ENCODE data around the gene BBS12. TPM values are rescaled to one million over a fixed set of nuclear protein-coding genes. Genes with fewer than 3 reads are reported as not detected.

The BBS12 gene
- total RNA-seq, 2 donors from 2014 or later = 1.4 to 3.0 TPM

DNA sequence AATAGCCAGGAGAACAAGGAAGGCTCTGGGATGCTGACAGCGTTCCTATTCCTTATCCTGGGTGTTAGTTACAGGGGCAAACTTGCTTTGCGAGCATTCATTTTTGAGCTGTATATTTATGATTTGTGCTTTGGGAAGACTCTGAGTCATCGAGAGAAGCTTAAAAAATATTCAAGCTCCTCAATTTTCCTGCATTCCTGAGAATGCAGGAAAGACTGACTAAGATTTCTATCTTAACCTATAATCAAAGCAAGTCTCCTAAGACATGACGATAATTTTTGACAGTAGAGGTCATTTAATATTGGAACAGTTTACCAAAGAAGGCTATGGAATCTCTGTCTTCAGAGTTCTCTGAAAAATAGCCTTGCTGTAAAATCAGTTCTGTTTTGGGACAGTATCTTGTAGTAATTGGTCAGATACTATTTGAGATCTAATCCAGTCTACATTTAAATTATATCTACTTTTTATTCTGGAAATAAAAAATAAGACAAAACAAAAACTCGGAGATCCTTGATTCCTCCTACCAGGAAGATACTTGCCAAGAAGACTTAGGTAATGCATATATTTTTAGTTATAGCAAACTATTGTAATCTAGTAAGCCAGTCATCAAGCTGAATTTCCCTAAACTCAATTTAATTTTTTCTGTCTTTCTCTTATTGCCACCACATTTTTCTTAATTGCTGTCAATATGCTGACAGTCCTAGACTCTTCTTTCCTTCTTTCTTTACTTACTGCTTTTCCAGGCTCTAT lies 31.7 kb downstream of the BBS12 start:
- ATAC-seq (ENCODE audit: insufficient number of reproducible peaks, low FRiP score, low read depth) (no peak), DNase-seq (ENCODE audit: low spot score) (no peak)
- H3K36me3 ChIP-seq = no peaks in the 10 kb centered on the region
- peaks cover 13 to 14% of the 10 kb centered on the region in 2 donors for H3K4me1 ChIP-seq (ENCODE audit: control insufficient read depth in 1 of 2, low read depth in 2 of 2)
- H3K27ac ChIP-seq = peak overlapping the region; percentile 8 to 56
- no peaks in the 10 kb centered on the region for H3K9me3 ChIP-seq
- TF ChIP-seq, protein P1, sequence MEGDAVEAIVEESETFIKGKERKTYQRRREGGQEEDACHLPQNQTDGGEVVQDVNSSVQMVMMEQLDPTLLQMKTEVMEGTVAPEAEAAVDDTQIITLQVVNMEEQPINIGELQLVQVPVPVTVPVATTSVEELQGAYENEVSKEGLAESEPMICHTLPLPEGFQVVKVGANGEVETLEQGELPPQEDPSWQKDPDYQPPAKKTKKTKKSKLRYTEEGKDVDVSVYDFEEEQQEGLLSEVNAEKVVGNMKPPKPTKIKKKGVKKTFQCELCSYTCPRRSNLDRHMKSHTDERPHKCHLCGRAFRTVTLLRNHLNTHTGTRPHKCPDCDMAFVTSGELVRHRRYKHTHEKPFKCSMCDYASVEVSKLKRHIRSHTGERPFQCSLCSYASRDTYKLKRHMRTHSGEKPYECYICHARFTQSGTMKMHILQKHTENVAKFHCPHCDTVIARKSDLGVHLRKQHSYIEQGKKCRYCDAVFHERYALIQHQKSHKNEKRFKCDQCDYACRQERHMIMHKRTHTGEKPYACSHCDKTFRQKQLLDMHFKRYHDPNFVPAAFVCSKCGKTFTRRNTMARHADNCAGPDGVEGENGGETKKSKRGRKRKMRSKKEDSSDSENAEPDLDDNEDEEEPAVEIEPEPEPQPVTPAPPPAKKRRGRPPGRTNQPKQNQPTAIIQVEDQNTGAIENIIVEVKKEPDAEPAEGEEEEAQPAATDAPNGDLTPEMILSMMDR (IDR thresholded peaks at IDR 0.05) = no peak
- H3K27me3 ChIP-seq (replicated peaks; ENCODE audit: insufficient read depth) = no peaks in the 10 kb centered on the region
- H3K4me3 ChIP-seq = peak overlapping the region; percentile 26

- H3K36me3 ChIP-seq = no peaks in the 10 kb centered on the region
- peaks cover 13 to 14% of the 10 kb centered on the region in 2 donors for H3K4me1 ChIP-seq (ENCODE audit: control insufficient read depth in 1 of 2, low read depth in 2 of 2)
- no peaks in the 10 kb centered on the region for H3K27me3 ChIP-seq (replicated peaks; ENCODE audit: insufficient read depth)
- H3K9me3 ChIP-seq = no peaks in the 10 kb centered on the region
- DNase-seq (ENCODE audit: low spot score) = no peak
- no peak for ATAC-seq (ENCODE audit: insufficient number of reproducible peaks, low FRiP score, low read depth)
- TF ChIP-seq, protein P1 (IDR thresholded peaks at IDR 0.05) = no peak
- H3K27ac ChIP-seq = peak overlapping the region in 1 of 2 donors; percentile 56
- H3K4me3 ChIP-seq = no peak overlapping the region
Observed at GRCh38 chr4:122764821-122765215, 32.3 kb downstream of the BBS12 start.

- no peak overlapping the region for H3K4me3 ChIP-seq
- no peaks in the 10 kb centered on the region for H3K9me3 ChIP-seq
- peak overlapping the region in 1 of 2 donors; percentile 56 for H3K27ac ChIP-seq
- no peaks in the 10 kb centered on the region for H3K27me3 ChIP-seq (replicated peaks; ENCODE audit: insufficient read depth)
- no peaks in the 10 kb centered on the region for H3K36me3 ChIP-seq
- DNase-seq (ENCODE audit: low spot score) (peak; percentile 11), ATAC-seq (ENCODE audit: insufficient number of reproducible peaks, low FRiP score, low read depth) (peak; percentile 83)
- peaks cover 13 to 14% of the 10 kb centered on the region in 2 donors for H3K4me1 ChIP-seq (ENCODE audit: control insufficient read depth in 1 of 2, low read depth in 2 of 2)
- TF ChIP-seq, protein P1 (IDR thresholded peaks at IDR 0.05) = no peak
Observed at GRCh38 chr4:122765692-122766352, 33.3 kb downstream of the BBS12 start.

- no peaks in the 10 kb centered on the region for H3K27me3 ChIP-seq (replicated peaks; ENCODE audit: insufficient read depth)
- TF ChIP-seq, protein P1 (IDR thresholded peaks at IDR 0.05) = no peak
- no peak for ATAC-seq (ENCODE audit: insufficient number of reproducible peaks, low FRiP score, low read depth)
- H3K4me3 ChIP-seq = no peak overlapping the region
- H3K4me1 ChIP-seq (ENCODE audit: control insufficient read depth in 1 of 2, low read depth in 2 of 2) = peaks cover 13 to 14% of the 10 kb centered on the region in 2 donors
- no peaks in the 10 kb centered on the region for H3K9me3 ChIP-seq
- H3K36me3 ChIP-seq = no peaks in the 10 kb centered on the region
- DNase-seq (ENCODE audit: low spot score) = no peak
- H3K27ac ChIP-seq = no peak overlapping the region
Observed at GRCh38 chr4:122766353-122766705, 33.8 kb downstream of the BBS12 start.

DNA sequence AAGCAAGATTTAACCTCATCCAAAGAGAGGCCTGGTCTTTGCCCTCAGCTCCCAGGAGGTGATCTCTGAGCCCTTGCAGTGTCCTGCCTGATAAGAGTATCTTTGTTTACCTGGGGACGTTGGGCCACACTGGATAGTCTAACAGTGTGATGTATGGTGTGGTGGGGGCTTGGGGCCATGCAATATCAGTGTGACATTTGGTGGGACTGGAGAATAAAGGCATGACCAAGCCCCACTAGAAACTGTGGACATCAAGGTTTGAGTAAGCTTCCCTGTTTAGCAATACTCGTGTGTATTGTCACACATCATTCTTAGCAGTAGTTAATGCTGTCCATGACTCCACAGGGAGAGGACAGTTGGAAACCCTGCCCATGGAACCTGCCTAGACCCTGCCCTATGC lies 34.4 kb downstream of the BBS12 start:
- no peak for ATAC-seq (ENCODE audit: insufficient number of reproducible peaks, low FRiP score, low read depth)
- no peak overlapping the region for H3K4me3 ChIP-seq
- no peak for DNase-seq (ENCODE audit: low spot score)
- no peaks in the 10 kb centered on the region for H3K36me3 ChIP-seq
- TF ChIP-seq, protein P1 (IDR thresholded peaks at IDR 0.05) = no peak
- peaks cover 13 to 14% of the 10 kb centered on the region in 2 donors for H3K4me1 ChIP-seq (ENCODE audit: control insufficient read depth in 1 of 2, low read depth in 2 of 2)
- no peaks in the 10 kb centered on the region for H3K9me3 ChIP-seq
- no peak overlapping the region for H3K27ac ChIP-seq
- H3K27me3 ChIP-seq (replicated peaks; ENCODE audit: insufficient read depth) = no peaks in the 10 kb centered on the region

Measured in thoracic aorta (tissue), 2 donors.